SKM-1 treated with dmso at 0.1 percent for 144 hours (cell line): Measurements from ENCODE around the gene TRHDE.
"Not testable (repeated sequence)": the region's sequence is repeated elsewhere in the genome, so short reads cannot be mapped to it uniquely, and the experiment has no call there.

Experiments used
- DNase-seq: peaks from one replicate; lab custom pipeline; 2025; ENCODE audit not compliant: unreplicated experiment; lab: John Stamatoyannopoulos, UW

The TRHDE gene

DNA sequence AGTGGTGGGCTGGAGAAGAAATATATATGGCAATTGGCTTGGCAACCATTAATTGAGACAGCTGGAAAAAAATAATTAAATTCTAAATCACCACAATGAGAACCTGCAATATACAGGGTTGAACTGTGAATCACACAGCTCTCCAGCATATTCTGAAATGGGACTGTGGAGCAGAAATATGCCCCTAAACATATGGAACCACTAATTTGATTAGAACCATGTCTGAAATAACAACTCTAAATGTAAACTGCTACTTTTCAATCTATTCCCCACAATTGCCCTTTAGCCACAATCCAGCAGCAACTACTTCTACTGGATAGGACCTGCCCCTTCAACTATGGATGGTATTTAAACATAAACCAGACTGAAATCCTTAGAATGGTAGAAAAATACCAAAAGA lies 330.4 kb downstream of the TRHDE start:
- DNase-seq, result no peak

DNA sequence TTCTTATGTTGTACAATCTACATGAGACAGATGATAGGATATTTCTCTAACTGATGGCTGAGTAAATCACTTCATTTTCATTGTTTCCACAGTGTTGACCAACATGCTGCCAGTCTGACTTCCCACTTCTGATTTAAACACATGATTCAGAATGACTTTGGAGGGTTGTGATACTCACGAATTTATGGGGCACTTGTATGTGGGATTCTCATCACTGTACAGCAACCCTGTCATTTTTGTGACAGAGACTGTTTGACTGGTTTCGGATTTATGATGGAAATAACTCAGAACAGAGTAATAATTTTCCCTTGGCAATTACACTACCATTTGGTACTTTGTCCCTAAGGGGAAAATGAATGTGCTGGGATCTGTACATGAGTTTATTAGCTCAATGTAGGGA lies 333.8 kb downstream of the TRHDE start:
- no peak for DNase-seq

DNA sequence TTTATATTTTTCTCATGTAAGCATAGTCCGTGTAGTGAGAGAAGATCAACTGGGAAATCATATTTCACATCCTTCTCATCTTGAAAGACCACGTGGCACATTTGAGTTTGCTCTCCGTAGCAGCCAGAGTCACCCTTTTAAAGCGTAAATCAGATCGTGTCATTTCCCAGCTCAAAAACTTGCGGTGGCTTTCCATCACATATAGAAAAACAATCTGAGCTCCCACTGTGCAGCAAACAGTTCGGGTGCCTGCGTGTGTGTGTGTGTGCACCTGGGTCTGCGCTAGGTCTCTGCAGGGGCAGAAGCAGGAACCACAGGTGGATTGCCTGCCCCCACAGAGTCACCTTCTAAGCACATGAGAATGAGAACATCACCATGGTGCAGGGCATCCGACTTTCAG lies 338.2 kb downstream of the TRHDE start:
- no peak for DNase-seq

DNA sequence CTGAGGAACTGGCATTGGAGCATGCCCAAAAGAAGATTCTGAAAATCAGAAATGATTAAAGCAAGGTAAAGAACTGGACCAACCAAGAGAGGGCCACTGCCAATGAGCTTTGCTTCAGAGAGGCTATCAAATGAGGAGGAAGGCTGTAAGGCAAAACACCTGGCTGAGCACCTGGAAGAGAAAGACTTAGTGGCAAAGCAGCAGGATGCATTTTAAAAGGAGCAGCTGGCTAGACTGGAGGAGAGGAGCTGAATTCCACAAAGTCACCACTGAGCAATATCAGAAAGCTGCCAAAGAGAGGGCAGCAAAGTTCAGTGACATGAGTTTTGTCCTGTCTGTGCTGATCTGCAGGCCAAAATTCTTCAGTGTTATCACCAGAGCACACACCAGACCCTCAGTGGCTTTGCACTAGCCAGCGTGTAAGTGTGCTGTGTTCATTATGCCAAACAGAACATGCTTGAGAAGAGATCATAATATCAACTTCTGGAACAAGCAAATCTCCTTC lies 338.7 kb downstream of the TRHDE start:
- DNase-seq, result no peak

DNA sequence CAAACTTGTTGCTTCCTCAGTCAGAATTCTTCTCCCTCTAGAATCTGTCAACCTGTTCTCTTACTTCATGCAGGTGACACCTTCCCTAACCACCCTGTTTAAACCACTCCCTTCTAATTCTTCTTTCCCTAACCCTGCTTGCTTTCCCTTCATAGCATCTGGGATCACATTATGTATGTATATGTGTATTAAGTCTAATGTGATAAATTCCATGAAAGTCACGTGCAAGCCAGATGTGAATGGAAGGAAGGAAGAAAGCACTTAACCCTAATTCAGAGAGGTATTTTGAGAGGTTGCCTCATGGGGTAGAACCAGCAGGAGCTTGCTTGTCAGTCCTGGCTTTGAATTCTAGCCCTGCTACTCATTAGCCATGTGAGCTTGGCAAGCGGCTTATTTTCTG lies 340.0 kb downstream of the TRHDE start:
- no peak for DNase-seq

DNA sequence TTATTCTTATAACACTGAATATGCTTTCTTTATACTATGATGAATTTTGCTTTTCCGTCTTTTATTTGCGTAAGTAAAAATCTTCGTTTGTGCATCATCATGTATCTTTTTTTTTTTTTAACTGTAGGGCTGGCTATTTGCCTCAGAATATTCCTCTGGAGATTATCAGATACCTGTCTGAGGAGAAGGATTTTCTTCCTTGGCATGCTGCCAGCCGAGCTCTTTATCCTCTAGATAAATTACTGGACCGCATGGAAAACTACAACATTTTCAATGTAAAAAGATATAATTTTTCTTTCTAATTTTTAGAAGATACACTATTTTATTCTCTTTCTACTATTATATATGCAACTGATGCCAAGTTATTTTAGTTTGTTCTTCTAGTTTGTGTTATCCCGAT lies 346.6 kb downstream of the TRHDE start:
- no peak for DNase-seq

DNA sequence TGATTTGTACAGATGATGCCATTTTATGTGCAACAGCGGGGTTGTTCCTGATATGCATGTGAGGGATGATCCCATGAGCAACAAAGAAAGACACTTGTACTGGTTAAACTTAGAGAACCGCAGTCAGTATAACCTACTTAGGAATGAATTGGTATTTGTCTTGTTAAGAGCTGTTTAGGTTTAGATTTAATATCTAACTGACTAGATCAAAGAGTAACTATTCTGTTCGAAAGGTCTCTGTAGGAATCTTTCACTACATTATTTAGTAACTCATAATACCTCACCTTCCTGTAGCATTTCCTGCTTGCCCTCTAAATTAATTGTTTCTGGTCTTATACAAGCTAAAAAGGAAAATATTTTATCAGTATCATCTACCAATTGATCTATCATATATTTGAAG lies 350.4 kb downstream of the TRHDE start:
- no peak for DNase-seq

DNA sequence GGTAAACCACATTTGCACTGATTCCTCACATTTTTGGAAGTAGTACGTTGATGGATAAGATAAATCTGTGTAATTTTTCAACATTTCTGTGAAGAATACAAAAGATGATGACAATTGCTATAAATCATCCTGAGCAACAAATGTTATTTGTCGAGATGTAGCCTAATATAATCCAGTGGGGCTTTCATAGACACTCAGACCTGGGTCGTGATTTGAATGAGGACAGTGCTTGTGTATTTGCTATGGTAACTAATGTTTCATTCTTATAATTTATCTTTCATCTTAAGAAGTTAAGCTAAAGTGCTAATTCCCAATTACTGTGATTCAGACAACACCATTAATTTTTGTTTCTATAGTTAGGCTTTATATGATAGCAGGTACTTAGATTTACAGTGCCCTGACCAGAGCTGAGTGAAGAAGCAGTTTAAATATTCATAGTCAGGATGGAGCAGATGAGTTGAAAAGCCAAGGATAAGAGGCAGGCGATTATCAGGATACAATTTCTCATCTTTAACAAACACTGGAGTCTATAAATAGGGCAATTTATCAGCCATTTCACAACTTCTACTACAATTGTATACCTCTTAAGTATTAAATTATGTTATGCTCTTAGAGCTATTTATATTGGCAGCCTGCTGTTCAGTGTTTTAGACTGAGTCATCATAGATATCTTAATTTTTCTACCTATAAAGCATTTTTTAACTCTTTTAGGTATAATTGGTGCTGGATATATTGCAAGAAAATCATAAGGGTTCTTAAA lies 359.9 kb downstream of the TRHDE start:
- no peak for DNase-seq

DNA sequence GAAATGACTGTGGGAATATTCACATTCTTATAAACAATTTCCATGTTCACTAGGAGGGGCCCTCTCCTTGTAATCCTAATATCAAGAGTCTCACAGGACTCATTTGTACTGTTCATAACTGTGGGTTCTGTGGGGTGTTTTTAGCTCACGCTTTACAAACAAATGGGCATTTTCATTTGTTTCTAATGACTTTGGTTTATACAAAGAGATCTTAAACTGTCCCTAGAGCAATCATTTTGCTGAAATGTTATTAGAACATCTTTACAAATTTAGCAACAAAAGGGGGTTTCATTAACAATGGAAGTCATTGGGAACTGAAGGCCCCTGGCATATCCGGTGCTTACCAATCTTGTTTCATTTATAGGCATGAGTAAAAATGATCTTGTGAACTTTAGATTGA lies 370.5 kb downstream of the TRHDE start:
- no peak for DNase-seq

DNA sequence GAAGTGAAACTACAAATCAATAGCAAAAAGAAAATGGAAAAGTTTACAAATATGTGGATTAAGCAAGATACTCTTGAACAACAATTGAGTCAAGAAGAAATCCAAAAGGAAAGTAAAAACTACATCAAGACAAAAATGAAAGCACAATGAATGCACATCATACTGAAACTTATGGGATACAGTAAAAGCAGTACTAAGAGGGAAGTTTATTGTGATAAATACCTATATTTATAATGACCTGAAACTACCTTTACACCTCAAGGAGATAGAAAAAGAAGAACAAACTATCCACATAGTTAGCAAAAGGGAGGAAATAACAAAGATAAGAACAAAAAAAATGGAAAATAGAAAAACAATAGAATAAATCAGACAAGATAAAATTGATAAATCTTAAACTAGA lies 375.0 kb downstream of the TRHDE start:
- DNase-seq, result no peak

DNA sequence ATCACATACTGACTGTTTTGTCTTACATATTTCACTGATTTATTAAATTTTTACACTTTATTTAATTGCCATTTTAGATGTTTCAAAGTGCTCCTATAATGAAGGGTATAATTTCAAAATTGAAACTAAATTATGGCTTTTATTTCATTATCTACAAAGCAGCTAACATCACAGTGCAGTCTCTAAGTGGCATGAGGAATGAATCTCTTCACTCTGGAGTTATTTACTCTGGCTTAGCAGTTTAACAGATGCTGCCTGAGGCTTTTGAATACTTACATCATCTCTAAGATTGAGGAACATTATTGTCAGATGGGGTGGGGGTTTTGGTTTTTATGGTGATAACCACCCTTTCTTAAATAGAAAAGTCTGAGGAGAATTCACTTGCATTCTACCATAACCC lies 386.4 kb downstream of the TRHDE start:
- DNase-seq, result no peak

DNA sequence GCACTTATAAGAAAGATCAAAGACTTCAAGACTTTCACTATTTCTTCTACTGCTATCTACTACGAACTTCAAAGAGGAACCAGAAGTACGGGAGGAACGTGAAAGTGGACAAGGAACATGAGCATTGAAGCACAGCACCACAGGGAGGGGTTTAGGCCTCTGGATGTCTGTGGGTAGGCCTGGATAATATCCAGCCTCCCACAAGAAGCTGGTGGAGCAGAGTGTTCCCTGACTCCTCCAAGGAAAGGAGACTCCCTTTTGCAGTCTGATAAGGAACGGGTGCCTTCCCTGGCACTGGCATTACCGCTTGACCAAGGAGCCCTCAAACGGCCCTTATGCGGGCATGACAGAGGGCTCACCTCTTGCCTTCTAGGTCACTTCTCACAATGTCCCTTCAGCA lies 388.0 kb downstream of the TRHDE start:
- DNase-seq, result not testable (repeated sequence)

DNA sequence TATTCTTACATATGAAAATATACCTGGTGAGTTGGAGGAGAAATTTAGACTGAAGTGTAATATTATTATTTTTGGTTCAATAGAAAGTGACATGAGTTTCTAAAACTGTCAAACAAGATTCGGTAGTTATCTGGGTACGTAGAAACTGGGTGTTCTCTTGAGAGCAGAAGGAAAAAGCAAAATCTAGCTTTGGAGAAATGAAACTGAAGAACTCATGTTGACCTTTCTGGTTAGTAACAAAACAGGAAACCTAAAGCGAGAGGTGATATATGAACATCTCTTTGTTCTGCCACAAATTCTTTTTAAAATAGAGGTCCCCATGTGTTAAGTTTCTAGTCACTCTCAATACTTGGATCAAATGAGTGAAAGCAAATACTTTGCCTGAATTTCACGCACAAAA lies 401.7 kb downstream of the TRHDE start:
- DNase-seq, result no peak

DNA sequence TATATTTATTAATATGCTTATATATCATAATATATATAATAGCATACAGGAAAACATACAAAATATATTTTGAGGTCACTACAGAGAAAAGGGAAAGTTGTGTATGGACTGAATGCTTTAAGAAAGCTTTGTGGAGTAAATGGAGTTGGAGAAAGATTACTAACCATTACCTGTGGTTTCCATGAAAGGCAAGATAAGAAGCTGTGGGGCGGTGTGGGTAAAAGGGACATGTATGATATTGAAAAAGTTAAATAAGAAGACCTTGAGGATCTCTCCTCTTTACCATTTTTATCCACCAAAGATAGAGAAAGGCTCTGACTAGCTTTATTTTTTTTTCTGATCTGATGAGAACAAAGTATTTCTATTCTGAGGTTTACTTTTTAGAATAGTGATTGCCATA lies 404.4 kb downstream of the TRHDE start:
- DNase-seq, result no peak

DNA sequence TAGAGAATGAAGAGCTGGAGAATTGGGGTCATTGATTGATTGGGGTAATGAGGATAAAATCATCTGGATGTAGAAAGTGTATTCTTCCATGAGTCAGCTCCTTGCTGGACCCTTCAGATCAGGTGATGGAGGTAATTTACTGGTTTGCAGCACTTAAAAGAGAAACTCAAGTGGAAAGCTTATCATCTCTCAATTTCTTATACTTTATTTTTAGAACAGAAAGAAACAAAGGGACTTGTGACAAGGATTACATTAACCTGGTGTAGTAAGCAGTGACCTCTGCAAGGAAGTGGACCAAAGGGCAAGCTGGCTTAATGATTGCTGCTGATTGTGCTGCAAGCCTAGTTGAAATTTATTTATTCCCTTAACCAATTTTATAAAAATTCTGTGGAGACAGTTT lies 405.0 kb downstream of the TRHDE start:
- DNase-seq, result no peak

DNA sequence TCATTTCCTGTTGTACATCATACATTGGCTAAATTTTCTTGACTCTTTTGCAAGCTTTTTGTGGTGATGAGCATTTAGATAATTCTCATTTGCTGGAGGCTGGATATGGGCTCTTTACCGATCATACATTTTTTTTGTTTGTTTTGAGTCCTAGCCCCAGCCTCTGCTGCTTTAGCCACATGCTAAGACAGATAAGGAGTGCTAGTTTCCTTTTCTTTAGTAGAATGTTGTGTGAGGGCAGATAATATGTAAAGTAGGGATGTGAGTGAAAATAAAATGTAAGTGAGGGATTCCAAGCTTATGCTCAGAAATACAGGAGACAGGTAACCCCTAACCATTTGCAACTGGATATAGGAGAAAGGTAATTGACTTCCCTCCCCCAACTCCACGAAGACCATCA lies 405.7 kb downstream of the TRHDE start:
- no peak for DNase-seq

DNA sequence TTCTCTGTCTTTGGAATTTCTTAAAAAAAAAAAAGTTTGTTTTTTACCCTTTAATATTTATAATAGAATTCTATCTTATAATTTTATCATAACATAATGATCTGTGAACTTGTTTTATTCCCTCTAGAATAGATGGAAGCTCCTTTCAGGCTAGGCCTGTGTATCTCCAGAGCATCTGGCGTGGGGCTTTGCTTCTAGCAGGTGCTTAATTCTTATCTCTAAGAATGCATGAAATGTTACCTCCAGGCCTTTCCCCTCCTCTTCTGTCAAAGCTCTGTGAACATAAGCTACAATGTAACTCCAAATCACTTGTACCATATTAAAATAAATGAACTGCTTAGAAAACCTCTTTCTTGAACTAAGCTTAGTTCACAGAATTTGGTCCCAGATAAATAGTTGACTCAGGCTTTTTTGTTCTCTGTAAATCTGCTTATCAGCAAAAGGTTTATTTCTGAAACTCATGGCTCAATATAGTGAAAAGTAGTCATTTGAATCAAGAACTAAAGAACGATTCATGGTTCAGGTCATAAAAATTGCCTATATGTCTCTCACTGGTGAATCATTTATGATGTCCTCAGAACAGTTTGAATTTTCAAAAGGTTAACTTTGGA lies 407.1 kb downstream of the TRHDE start:
- DNase-seq, result no peak

DNA sequence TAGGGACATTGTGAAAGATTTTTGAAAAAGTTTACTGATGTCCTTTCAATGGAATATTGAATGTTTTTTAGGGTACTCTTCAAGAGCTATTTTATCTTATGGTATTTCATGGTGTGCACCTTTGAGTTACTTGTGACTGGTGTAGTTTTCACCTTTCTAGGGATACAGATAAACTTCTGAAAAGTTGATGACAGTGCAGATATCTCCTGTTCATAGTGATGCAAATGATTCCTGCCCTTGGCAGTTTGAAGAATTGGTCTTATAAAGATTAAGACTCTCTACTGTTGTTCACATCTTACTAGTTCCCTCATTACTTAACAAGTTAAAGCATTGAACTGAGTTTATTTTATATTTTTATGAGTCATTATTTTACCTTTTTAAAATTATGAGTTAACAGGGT lies 408.9 kb downstream of the TRHDE start:
- no peak for DNase-seq

DNA sequence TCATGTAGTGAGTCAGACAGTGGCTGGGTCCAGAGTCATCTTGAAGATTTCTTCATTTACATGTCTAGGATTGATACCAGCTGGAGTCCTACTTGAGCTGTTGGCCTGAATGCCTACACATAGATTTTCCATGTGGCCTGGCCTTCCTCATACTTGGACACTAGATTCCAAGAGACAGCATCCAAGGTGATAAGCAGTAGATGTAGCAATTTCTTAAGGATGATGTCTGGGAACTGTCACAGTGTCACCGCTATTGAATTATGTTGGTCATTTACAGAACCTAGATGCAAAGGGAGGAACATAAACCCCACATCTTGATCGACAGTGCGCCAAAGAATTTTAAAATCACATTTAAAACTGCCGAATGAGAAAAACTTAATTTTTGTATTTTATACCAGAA lies 412.3 kb downstream of the TRHDE start:
- no peak for DNase-seq

DNA sequence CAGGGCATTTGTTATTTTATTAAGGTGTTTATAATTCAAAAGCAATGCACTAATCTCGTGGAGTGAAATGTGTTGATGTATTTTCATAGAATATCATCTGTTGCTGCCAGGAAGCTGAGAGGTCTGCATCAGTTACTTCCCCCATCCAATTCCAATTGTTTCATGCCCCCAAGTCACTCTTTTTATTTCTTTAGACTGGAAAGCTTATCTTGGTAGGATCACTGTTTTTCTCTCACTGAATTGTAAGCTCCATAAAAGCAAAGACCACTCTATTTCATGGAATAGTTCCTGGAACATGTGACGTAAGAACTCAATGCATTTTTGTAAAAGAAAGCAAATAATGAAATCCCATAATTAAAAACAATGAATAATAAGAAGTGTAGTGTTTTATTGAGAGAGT lies 420.2 kb downstream of the TRHDE start:
- no peak for DNase-seq

DNA sequence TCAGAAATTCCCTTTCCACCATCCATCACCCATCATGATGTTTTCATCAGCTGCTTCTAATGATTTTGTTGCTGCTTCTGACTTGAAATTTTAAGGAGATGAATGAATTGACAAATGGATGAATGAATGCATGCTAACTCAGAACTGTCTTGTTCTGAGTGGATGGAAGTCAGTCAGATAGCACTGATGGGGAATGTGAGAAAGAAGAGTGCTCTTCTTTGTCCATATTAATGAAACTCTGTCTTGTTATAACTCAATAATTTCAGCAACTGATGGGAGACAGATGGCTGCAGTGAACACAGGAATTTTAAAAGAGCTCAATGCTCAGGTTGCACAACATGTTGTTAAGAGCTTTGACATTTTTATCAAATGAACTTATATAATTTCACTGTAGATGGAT lies 422.0 kb downstream of the TRHDE start:
- DNase-seq, result no peak

DNA sequence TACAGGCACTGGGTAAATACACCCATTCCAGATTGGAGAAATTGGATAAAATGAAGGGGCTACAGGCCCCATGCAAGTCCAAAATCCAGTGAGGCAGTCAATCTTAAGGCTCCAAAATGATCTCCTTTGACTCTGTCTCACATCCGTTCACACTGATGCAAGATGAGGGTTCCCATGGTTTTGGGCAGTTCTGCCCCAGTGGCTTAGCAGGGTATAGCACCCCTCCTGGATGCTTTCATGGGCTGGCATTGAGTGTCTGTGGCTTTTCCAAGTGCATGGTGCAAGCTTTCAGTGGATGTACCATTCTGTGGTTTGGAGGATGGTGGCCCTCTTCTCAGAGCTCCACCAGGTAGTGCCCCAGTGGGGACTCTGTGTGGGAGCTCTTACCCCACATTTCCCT lies 427.2 kb downstream of the TRHDE start:
- DNase-seq, result no peak

DNA sequence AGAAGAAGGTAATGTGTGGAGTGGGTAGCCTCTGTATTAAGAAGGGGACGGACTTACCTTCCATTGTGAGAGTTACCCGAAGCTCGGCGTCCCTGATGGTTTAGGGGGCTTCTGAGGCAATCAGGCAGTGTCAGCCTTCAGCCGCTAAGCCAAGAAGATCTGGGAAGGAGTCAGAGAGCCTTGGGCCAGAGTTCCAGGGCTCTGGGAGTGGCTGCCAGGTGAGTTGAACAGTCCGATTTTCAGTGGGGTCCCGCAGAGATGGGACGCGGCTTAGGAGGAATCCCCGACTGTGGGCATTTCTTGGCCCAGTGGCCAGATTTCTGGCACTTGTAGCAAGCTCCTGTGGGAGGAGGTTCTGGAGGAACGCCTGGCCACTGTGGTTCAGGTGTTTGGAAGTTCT lies 439.9 kb downstream of the TRHDE start:
- not testable (repeated sequence) for DNase-seq
